IMR-90 (cell line): ENCODE results near the gene IFNW1. TPM values are rescaled to one million over a fixed set of nuclear protein-coding genes. Genes with fewer than 3 reads are reported as not detected.

Experiments used
- ATAC-seq: fragments of 200-7000 bp; cut with Tn5 transposase; 2 replicates; pipeline ENCODE4 v1.9.1; 2020; ENCODE audit warnings: low read depth, mild to moderate bottlenecking, moderate library complexity
- BruUV-seq: library from RNA; stranded (reverse); fragments of 400-500 nt; replicated peaks from 2 replicates; lab custom pipeline; 2021; lab: Mats Ljungman, UMichigan
- CTCF ChIA-PET: fragments of 300-600 bp; formaldehyde crosslinking; extraction: SDS; loops from one replicate; lab custom pipeline; 2021; ENCODE audit warnings: antibody characterized with exemption; lab: Yijun Ruan, JAX
- POLR2A ChIA-PET: fragments of 300-600 bp; sonication (Branson Sonifier 250); formaldehyde crosslinking; loops from one replicate; lab custom pipeline; 2022; ENCODE audit warnings: antibody characterized with exemption; ENCODE audit not compliant: unreplicated experiment; lab: Charles Lee
- DNase-seq: peaks from one replicate; pipeline ENCODE4 v3.0.0; 2013
- H2AFZ ChIP-seq: replicated peaks from 2 replicates; pipeline ENCODE3; 2013; ENCODE audit warnings: low read length, mild to moderate bottlenecking; ENCODE audit not compliant: poor library complexity
- H2AK5ac ChIP-seq: 2 replicates; pipeline ENCODE4 v1.6.1; 2013; ENCODE audit warnings: low read depth, low read length, inconsistent platforms
- H2AK9ac ChIP-seq: replicated peaks from 2 replicates; pipeline ENCODE3; 2013; ENCODE audit warnings: mild to moderate bottlenecking, low read depth, low read length, moderate library complexity; ENCODE audit not compliant: poor library complexity
- H2BK120ac ChIP-seq: 2 replicates; pipeline ENCODE4 v1.6.1; 2013; ENCODE audit warnings: low read depth, low read length, inconsistent platforms
- H2BK15ac ChIP-seq: 3 replicates; pipeline ENCODE4 v1.6.1; 2013; ENCODE audit warnings: low read depth, low read length, inconsistent platforms
- H2BK20ac ChIP-seq: 2 replicates; pipeline ENCODE4 v1.6.1; 2013; ENCODE audit warnings: low read depth, mild to moderate bottlenecking, inconsistent platforms, low read length, moderate library complexity
- H2BK5ac ChIP-seq: 2 replicates; pipeline ENCODE4 v1.6.1; 2013; ENCODE audit warnings: mild to moderate bottlenecking, low read depth, low read length, inconsistent platforms; ENCODE audit not compliant: poor library complexity, severe bottlenecking
- H3K14ac ChIP-seq: replicated peaks from 2 replicates; pipeline ENCODE4 v1.6.1; 2013; ENCODE audit warnings: low read depth, low read length, inconsistent platforms
- H3K18ac ChIP-seq: 2 replicates; pipeline ENCODE4 v1.6.1; 2013; ENCODE audit warnings: low read depth, low read length, control low read depth
- H3K23ac ChIP-seq: 2 replicates; pipeline ENCODE4 v1.6.1; 2013; ENCODE audit warnings: low read depth, low read length, inconsistent platforms
- H3K27ac ChIP-seq: 2 replicates; pipeline ENCODE4 v1.5.1; 2013; ENCODE audit warnings: mild to moderate bottlenecking, control low read depth, low read length; ENCODE audit not compliant: insufficient read depth
- H3K27me3 ChIP-seq: 2 replicates; pipeline ENCODE4 v1.6.1; 2013; ENCODE audit warnings: low read length; ENCODE audit not compliant: control insufficient read depth, insufficient read depth
- H3K36me3 ChIP-seq: 2 replicates; pipeline ENCODE4 v1.6.1; 2013; ENCODE audit warnings: low read length, mixed read lengths; ENCODE audit not compliant: control insufficient read depth, insufficient read depth
- H3K4ac ChIP-seq: 2 replicates; pipeline ENCODE4 v1.6.1; 2013; ENCODE audit warnings: low read depth, low read length, inconsistent platforms
- H3K4me1 ChIP-seq: 2 replicates; pipeline ENCODE4 v1.6.1; 2013; ENCODE audit warnings: low read length, mixed read lengths; ENCODE audit not compliant: control insufficient read depth, insufficient read depth
- H3K4me2 ChIP-seq: 2 replicates; pipeline ENCODE4 v1.6.1; 2013; ENCODE audit warnings: low read depth, mild to moderate bottlenecking, control low read depth, low read length, moderate library complexity
- H3K4me3 ChIP-seq: 2 replicates; pipeline ENCODE4 v1.5.1; 2013; ENCODE audit warnings: low read depth, mild to moderate bottlenecking, control low read depth, low read length, moderate library complexity; ENCODE audit not compliant: insufficient read depth
- H3K56ac ChIP-seq: 2 replicates; pipeline ENCODE4 v1.6.1; 2013; ENCODE audit warnings: low read length, inconsistent platforms; ENCODE audit not compliant: insufficient read depth; ENCODE audit errors: extremely low read depth
- H3K79me1 ChIP-seq, 2 experiments: 2 replicates each; pipeline ENCODE4 v1.6.1; 2013; ENCODE audit warnings: low read length in 2 of 2, inconsistent platforms in 1 of 2, low read depth in 1 of 2
- H3K9ac ChIP-seq: 2 replicates; pipeline ENCODE4 v1.6.1; 2013; ENCODE audit warnings: low read depth, low read length, control low read depth
- H3K9me1 ChIP-seq: 2 replicates; pipeline ENCODE4 v1.6.1; 2013; ENCODE audit warnings: low read length, inconsistent platforms; ENCODE audit not compliant: insufficient read depth
- H3K9me3 ChIP-seq: 2 replicates; pipeline ENCODE4 v1.6.1; 2013; ENCODE audit warnings: low read length; ENCODE audit not compliant: control insufficient read depth, insufficient read depth
- H4K20me1 ChIP-seq: 2 replicates; pipeline ENCODE4 v1.6.1; 2013; ENCODE audit warnings: low read length, inconsistent platforms; ENCODE audit not compliant: insufficient read depth
- H4K5ac ChIP-seq: 2 replicates; pipeline ENCODE4 v1.6.1; 2013; ENCODE audit warnings: mild to moderate bottlenecking, low read depth, low read length, control low read depth
- H4K8ac ChIP-seq, 2 experiments: 2 replicates each; pipeline ENCODE4 v1.6.1; 2013; ENCODE audit warnings: low read depth in 2 of 2, low read length in 2 of 2, control low read depth in 1 of 2, inconsistent platforms in 1 of 2
- H4K91ac ChIP-seq: 2 replicates; pipeline ENCODE4 v1.6.1; 2013; ENCODE audit warnings: low read depth, low read length, inconsistent platforms; ENCODE audit not compliant: insufficient read depth
- BHLHE40 ChIP-seq: fragments of 150-350 bp; IDR thresholded peaks from 2 replicates; pipeline ENCODE4 v1.6.1; 2016; ENCODE audit warnings: mild to moderate bottlenecking, low read depth, low read length
- CEBPB ChIP-seq: IDR thresholded peaks from 2 replicates; pipeline ENCODE4 v1.6.1; 2012; ENCODE audit warnings: low read depth, low read length, improper control_type of control experiment
- CHD1 ChIP-seq: IDR thresholded peaks from 2 replicates; pipeline ENCODE4 v1.6.1; 2012; ENCODE audit warnings: low read depth, low read length, improper control_type of control experiment
- FOS ChIP-seq: fragments of 150-350 bp; IDR thresholded peaks from 2 replicates; pipeline ENCODE4 v1.6.1; 2016; ENCODE audit warnings: low read depth, low read length
- MAFK ChIP-seq: IDR thresholded peaks from 2 replicates; pipeline ENCODE4 v1.6.1; 2012; ENCODE audit warnings: low read depth, low read length, improper control_type of control experiment
- MAZ ChIP-seq: IDR thresholded peaks from 2 replicates; pipeline ENCODE4 v1.6.1; 2012; ENCODE audit warnings: low read depth, mild to moderate bottlenecking, low read length, improper control_type of control experiment, moderate library complexity, borderline replicate concordance
- MXI1 ChIP-seq: IDR thresholded peaks from 2 replicates; pipeline ENCODE4 v1.6.1; 2012; ENCODE audit warnings: low read depth, mild to moderate bottlenecking, low read length, moderate library complexity, borderline replicate concordance
- NFE2L2 ChIP-seq: fragments of 150-350 bp; IDR thresholded peaks from 2 replicates; pipeline ENCODE4 v1.6.1; 2016; ENCODE audit warnings: low read depth, mild to moderate bottlenecking, low read length
- POLR2A ChIP-seq: IDR thresholded peaks from 2 replicates; pipeline ENCODE4 v1.6.1; 2012; ENCODE audit warnings: mild to moderate bottlenecking, low read depth, low read length
- RAD21 ChIP-seq: IDR thresholded peaks from 2 replicates; pipeline ENCODE4 v1.6.1; 2012; ENCODE audit warnings: low read length, improper control_type of control experiment
- RCOR1 ChIP-seq: IDR thresholded peaks from 2 replicates; pipeline ENCODE4 v1.6.1; 2012; ENCODE audit warnings: mild to moderate bottlenecking, low read length, improper control_type of control experiment; ENCODE audit not compliant: insufficient replicate concordance
- RFX5 ChIP-seq: IDR thresholded peaks from 2 replicates; pipeline ENCODE4 v1.8.0; 2012; ENCODE audit warnings: low read depth, mild to moderate bottlenecking, low read length, moderate library complexity
- SMC3 ChIP-seq: fragments of 150-350 bp; IDR thresholded peaks from 2 replicates; pipeline ENCODE4 v1.6.1; 2016; ENCODE audit warnings: low read depth, mild to moderate bottlenecking, antibody characterized with exemption, low read length, moderate library complexity
- WGBS, 2 experiments: methylation state at CpG; one replicate each; pipeline versions ENCODE4 v1.1.5 to v1.1.7; 2013; ENCODE audit warnings: missing lambda C conversion rate in 2 of 2; ENCODE audit not compliant: insufficient read length in 1 of 2; ENCODE audit errors: extremely low coverage in 2 of 2; 5-methylcytosine and 5-hydroxymethylcytosine counted together
- dilution Hi-C: fragments of 300-500 bp; cut with HindIII; formaldehyde crosslinking; loops from one replicate; pipeline ENCODE4 v1.14.3; 2018; ENCODE audit warnings: low sequenced_read_pairs; ENCODE audit not compliant: unreplicated experiment
- in situ Hi-C: fragments of 300-500 bp; cut with MboI; formaldehyde crosslinking; loops from 3 replicates; pipeline ENCODE4 v1.14.3; 2019; ENCODE audit warnings: low sequenced_read_pairs, inconsistent platforms, mixed read lengths
- intact Hi-C: fragments of 100-400 bp; cut with micrococcal nuclease; formaldehyde crosslinking; loops from 2 replicates; pipeline ENCODE4 v1.10.0; 2022
- polyA plus RNA-seq, 3 experiments: library from polyadenylated mRNA; depleted of rRNA; stranded (reverse); fragments of >200 nt; gene quantifications; 2 replicates each; pipeline ENCODE4 v1.2.3, GENCODE V29; 2012; ENCODE audit warnings: low replicate concordance in 1 of 3
- total RNA-seq: library from RNA; depleted of rRNA; stranded (reverse); fragments of >200 nt; gene quantifications from 2 replicates; pipeline ENCODE4 v1.2.3, GENCODE V29; 2012
- TF ChIP-seq, protein P1 (sequence below): conservative IDR thresholded peaks from 2 replicates; pipeline ENCODE4 v1.5.1; 2012; ENCODE audit warnings: mild to moderate bottlenecking, low read depth, low read length, improper control_type of control experiment
- TF ChIP-seq, protein P2 (sequence below): fragments of 150-350 bp; IDR thresholded peaks from 2 replicates; pipeline ENCODE4 v1.6.1; 2016; ENCODE audit warnings: low read depth, mild to moderate bottlenecking, low read length, moderate library complexity, borderline replicate concordance
- TF ChIP-seq, protein P3 (sequence below): fragments of 150-350 bp; IDR thresholded peaks from 2 replicates; pipeline ENCODE4 v1.6.1; 2017; ENCODE audit warnings: mild to moderate bottlenecking, antibody characterized with exemption, low read length, low read depth

The IFNW1 gene
- total and polyA plus RNA-seq, 2 of the 4 experiments (the other 2 are of a cell fraction): not detected

DNA sequence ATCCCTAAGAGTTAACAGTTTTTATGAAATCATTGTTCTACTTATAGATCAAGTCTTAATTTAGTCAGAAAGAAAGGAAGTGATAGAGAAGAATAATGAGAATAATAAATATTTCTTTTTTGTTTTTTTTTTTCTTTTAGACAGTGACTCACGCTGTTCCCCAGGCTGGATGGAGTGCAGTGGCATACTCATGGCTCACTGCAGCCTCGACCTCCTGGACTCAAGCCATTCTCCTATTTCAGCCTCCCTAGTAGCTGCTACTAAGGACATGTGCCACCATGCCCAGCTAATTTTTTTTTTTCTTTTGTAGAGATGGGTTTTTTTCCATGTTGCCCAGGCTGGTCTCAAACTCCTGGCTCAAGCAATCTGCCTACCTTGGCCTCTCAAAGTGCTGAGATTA is 13.9 kb upstream of the IFNW1 start:
- H2AK5ac ChIP-seq: no peak overlapping the region
- H3K36me3 ChIP-seq: no peaks in the 10 kb centered on the region
- no peak overlapping the region for H3K9ac ChIP-seq
- no peak overlapping the region for H3K4me3 ChIP-seq
- H3K56ac ChIP-seq: no peak overlapping the region
- H4K8ac ChIP-seq: no peak overlapping the region
- H3K27me3 ChIP-seq: no peaks in the 10 kb centered on the region
- WGBS, 2 experiments: no CpG with 5 or more reads among the region's 2 CpGs
- no peaks in the 10 kb centered on the region for H3K9me1 ChIP-seq
- H2BK15ac ChIP-seq: no peak overlapping the region
- no peak overlapping the region for H2BK20ac ChIP-seq
- H3K4ac ChIP-seq: no peak overlapping the region
- ATAC-seq: no peak
- no peak overlapping the region for H2AFZ ChIP-seq
- no peaks in the 10 kb centered on the region for H3K79me1 ChIP-seq
- H3K27ac ChIP-seq: no peak overlapping the region
- no peak overlapping the region for H2AK9ac ChIP-seq
- CTCF ChIA-PET: no interaction called here
- no peak overlapping the region for H3K14ac ChIP-seq
- no peak for DNase-seq
- H2BK120ac ChIP-seq: no peak overlapping the region
- H4K20me1 ChIP-seq: no peaks in the 10 kb centered on the region
- no TSS peak for BruUV-seq
- no peak overlapping the region for H4K5ac ChIP-seq
- POLR2A ChIA-PET: no interaction called here
- H4K91ac ChIP-seq: no peak overlapping the region
- no peak overlapping the region for H3K23ac ChIP-seq
- H2BK5ac ChIP-seq: no peak overlapping the region
- intact Hi-C loops: no loop called here
- no peak overlapping the region for H3K4me2 ChIP-seq
- no peaks in the 10 kb centered on the region for H3K4me1 ChIP-seq
- dilution Hi-C loops: no loop called here
- TF ChIP-seq CHD1: no peak
- no peak for TF ChIP-seq RAD21
- no peak for TF ChIP-seq FOS
- TF ChIP-seq CEBPB: no peak
- TF ChIP-seq POLR2A: no peak
- TF ChIP-seq NFE2L2: no peak
- no peak for TF ChIP-seq MXI1
- no peak for TF ChIP-seq RCOR1
- no peak for TF ChIP-seq MAZ
- TF ChIP-seq, protein P1, sequence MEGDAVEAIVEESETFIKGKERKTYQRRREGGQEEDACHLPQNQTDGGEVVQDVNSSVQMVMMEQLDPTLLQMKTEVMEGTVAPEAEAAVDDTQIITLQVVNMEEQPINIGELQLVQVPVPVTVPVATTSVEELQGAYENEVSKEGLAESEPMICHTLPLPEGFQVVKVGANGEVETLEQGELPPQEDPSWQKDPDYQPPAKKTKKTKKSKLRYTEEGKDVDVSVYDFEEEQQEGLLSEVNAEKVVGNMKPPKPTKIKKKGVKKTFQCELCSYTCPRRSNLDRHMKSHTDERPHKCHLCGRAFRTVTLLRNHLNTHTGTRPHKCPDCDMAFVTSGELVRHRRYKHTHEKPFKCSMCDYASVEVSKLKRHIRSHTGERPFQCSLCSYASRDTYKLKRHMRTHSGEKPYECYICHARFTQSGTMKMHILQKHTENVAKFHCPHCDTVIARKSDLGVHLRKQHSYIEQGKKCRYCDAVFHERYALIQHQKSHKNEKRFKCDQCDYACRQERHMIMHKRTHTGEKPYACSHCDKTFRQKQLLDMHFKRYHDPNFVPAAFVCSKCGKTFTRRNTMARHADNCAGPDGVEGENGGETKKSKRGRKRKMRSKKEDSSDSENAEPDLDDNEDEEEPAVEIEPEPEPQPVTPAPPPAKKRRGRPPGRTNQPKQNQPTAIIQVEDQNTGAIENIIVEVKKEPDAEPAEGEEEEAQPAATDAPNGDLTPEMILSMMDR: no peak
- TF ChIP-seq, protein P2, sequence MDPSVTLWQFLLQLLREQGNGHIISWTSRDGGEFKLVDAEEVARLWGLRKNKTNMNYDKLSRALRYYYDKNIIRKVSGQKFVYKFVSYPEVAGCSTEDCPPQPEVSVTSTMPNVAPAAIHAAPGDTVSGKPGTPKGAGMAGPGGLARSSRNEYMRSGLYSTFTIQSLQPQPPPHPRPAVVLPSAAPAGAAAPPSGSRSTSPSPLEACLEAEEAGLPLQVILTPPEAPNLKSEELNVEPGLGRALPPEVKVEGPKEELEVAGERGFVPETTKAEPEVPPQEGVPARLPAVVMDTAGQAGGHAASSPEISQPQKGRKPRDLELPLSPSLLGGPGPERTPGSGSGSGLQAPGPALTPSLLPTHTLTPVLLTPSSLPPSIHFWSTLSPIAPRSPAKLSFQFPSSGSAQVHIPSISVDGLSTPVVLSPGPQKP: no peak
- no peak for TF ChIP-seq MAFK
- TF ChIP-seq, protein P3, sequence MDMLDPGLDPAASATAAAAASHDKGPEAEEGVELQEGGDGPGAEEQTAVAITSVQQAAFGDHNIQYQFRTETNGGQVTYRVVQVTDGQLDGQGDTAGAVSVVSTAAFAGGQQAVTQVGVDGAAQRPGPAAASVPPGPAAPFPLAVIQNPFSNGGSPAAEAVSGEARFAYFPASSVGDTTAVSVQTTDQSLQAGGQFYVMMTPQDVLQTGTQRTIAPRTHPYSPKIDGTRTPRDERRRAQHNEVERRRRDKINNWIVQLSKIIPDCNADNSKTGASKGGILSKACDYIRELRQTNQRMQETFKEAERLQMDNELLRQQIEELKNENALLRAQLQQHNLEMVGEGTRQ: no peak
- TF ChIP-seq RFX5: no peak
- TF ChIP-seq BHLHE40: no peak
- no peak for TF ChIP-seq SMC3
- in situ Hi-C loops: no loop called here
- no peak overlapping the region for H3K18ac ChIP-seq
- no peaks in the 10 kb centered on the region for H3K9me3 ChIP-seq
